DOHH2 (cell line): ENCODE results near the gene BBS9.

Source experiments
- CTCF ChIP-seq: fragments of 200-600 bp; sonication (generic); IDR thresholded peaks from one replicate; pipeline ENCODE4 v1.5.1; 2014; ENCODE audit warnings: antibody characterized with exemption, mild to moderate bottlenecking, low read depth, low read length; ENCODE audit not compliant: poor library complexity, severe bottlenecking
- EZH2phosphoT487 ChIP-seq: fragments of 200-600 bp; sonication (generic); IDR thresholded peaks from 2 replicates; pipeline ENCODE4 v1.6.1; 2017; ENCODE audit warnings: borderline replicate concordance, mild to moderate bottlenecking, antibody characterized with exemption, low read length, moderate library complexity, mixed read lengths

- TF ChIP-seq CTCF (no peak), EZH2phosphoT487 (no peak)
These were observed 40.2 kb upstream of the BBS9 start for GRCh38 chr7:33089142-33089541.
